HUES6 (cell line): ENCODE data around the gene C4orf36.

Experiments
- H3K27ac ChIP-seq: 2 replicates; pipeline ENCODE4 v1.7.0; 2013; ENCODE audit warnings: low read depth, mild to moderate bottlenecking, low read length, inconsistent platforms
- H3K27me3 ChIP-seq: 2 replicates; pipeline ENCODE4 v1.6.1; 2013; ENCODE audit warnings: low read length; ENCODE audit not compliant: control insufficient read depth, insufficient read depth
- H3K36me3 ChIP-seq: 2 replicates; pipeline ENCODE4 v1.6.1; 2013; ENCODE audit warnings: low read length; ENCODE audit not compliant: control insufficient read depth, insufficient read depth
- H3K4me1 ChIP-seq: 2 replicates; pipeline ENCODE4 v1.6.1; 2013; ENCODE audit warnings: low read length; ENCODE audit not compliant: control insufficient read depth, insufficient read depth
- H3K4me3 ChIP-seq: 2 replicates; pipeline ENCODE4 v1.5.1; 2013; ENCODE audit warnings: low read depth, low read length
- H3K9ac ChIP-seq: one replicate; pipeline ENCODE4 v1.6.1; 2013; ENCODE audit warnings: mild to moderate bottlenecking, low read length
- H3K9me3 ChIP-seq: 2 replicates; pipeline ENCODE4 v1.6.1; 2013; ENCODE audit warnings: low read depth, low read length; ENCODE audit not compliant: control insufficient read depth, insufficient read depth

Gene C4orf36

DNA sequence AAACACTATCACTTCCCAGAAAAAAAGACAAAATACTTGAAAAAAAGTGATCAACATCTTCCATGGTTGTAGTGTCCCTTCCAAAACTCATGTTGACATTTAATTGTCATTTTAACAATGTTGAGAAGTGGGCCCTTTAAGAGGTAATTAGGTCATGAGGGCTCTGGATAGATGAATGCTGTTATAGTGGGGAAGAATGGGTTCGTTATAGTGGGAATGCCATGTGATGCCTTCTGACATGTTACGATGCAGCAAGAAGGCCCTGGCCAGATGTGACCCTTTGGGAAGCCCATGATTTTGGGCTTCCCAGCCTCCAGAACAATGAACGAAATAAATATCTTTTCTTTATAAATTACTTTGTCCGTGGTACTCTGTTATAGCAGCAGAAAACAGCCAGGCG is 39.0 kb downstream of the C4orf36 start:
- no peak overlapping the region for H3K27ac ChIP-seq
- peaks cover 26% of the 10 kb centered on the region for H3K27me3 ChIP-seq
- H3K36me3 ChIP-seq = no peaks in the 10 kb centered on the region
- H3K4me3 ChIP-seq = no peak overlapping the region
- no peaks in the 10 kb centered on the region for H3K9me3 ChIP-seq
- no peak overlapping the region for H3K9ac ChIP-seq
- peaks cover 9% of the 10 kb centered on the region for H3K4me1 ChIP-seq

DNA sequence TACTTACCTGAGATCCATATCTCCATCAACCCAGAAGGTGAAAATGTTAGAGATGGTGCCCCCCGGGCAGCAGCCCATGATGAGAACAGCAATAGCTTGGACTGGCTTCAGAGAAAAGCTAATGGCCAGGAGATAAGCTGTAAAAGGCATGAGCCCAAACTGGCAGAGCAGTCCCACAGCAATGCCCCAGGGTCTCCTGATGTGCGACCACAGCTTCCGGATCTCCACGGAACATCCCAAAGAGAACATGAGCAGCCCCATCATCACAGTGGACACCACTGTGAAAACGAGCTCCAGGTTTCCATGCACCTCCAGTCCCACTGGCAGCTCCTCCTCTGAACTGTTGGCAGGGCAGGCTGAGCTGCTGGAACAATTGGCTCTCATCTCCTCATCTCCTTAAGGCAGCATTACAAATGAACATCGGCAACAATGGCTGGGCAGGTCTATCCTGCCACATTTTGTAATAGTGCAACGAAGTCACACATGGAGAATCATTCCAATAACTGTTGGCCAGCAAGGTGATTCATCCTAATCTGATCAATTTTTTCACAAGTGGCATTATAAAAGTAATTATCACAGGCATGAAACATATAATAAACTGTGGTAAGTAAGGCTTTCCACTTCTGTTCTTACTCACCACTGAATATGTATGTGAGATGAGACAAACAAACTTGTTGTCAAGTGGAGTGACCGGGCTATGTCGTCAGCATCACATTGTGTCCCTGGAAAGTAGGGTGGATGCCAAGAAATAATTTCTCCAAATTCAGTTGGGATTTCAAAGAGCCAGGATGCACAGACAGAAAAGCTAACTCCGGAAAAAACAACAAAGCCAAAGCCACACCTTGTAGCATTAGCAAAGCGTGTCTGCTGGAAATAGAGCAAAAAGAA is 43.2 kb downstream of the C4orf36 start, which contains the start of gene SLC10A6:
SLC10A6 (minus strand) TSS at position 653 of the 888 bp plus-strand sequence; CDS start at position 384, 269 bp downstream.
- Histone ChIP-seq H3K4me3 (no peak within 1 kb of the TSS), H3K9me3 (no peaks in the 10 kb centered on the region), H3K27me3 (no peaks in the 10 kb centered on the region), H3K9ac (no peak within 1 kb of the TSS), H3K27ac (no peak within 1 kb of the TSS), H3K4me1 (peaks cover 4% of the 10 kb centered on the region; the same call in 1 of the 2 replicates), H3K36me3 (no peaks in the 10 kb centered on the region)

- H3K4me3 ChIP-seq = no peak overlapping the region
- H3K27me3 ChIP-seq = no peaks in the 10 kb centered on the region
- no peaks in the 10 kb centered on the region for H3K9me3 ChIP-seq
- H3K36me3 ChIP-seq = no peaks in the 10 kb centered on the region
- H3K9ac ChIP-seq = no peak overlapping the region
- no peak overlapping the region for H3K27ac ChIP-seq
- H3K4me1 ChIP-seq = peaks cover 4% of the 10 kb centered on the region; the same call in 1 of the 2 replicates
These were observed 44.1 kb downstream of the C4orf36 start for GRCh38 chr4:86848136-86848535.

GRCh38 chr4:86847571-86847970 is 44.7 kb downstream of the C4orf36 start:
- Histone ChIP-seq H3K4me3 (no peak overlapping the region), H3K27me3 (no peaks in the 10 kb centered on the region), H3K9ac (no peak overlapping the region), H3K27ac (no peak overlapping the region), H3K9me3 (no peaks in the 10 kb centered on the region), H3K4me1 (peaks cover 4% of the 10 kb centered on the region; the same call in 1 of the 2 replicates), H3K36me3 (no peaks in the 10 kb centered on the region)

DNA sequence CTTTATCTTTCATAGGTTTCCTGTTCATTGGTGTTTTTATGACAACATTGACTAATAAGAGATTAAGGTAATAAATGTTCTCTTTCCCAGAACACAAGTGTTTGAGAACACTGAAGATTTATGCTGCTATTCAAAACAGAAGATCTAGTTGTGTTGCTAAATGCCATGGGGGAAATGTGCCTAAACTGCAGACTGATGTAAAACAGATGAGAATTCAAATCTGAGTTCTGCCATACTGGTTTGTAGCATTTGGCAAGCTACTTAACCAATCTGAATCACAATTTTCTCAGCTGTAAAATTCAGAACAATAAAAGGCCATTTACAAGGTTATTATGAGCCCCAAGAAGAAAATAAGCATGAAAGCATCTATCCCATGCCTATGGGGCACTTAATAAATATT is 45.3 kb downstream of the C4orf36 start:
- no peaks in the 10 kb centered on the region for H3K27me3 ChIP-seq
- no peak overlapping the region for H3K9ac ChIP-seq
- no peak overlapping the region for H3K27ac ChIP-seq
- H3K9me3 ChIP-seq = no peaks in the 10 kb centered on the region
- H3K4me3 ChIP-seq = no peak overlapping the region
- no peaks in the 10 kb centered on the region for H3K36me3 ChIP-seq
- H3K4me1 ChIP-seq = peaks cover 4% of the 10 kb centered on the region; the same call in 1 of the 2 replicates

GRCh38 chr4:86845593-86845992 is 46.6 kb downstream of the C4orf36 start:
- Histone ChIP-seq H3K36me3 (no peaks in the 10 kb centered on the region), H3K9me3 (no peaks in the 10 kb centered on the region), H3K4me1 (peaks cover 4% of the 10 kb centered on the region; the same call in 1 of the 2 replicates), H3K27me3 (no peaks in the 10 kb centered on the region), H3K9ac (no peak overlapping the region), H3K4me3 (no peak overlapping the region), H3K27ac (no peak overlapping the region)

DNA sequence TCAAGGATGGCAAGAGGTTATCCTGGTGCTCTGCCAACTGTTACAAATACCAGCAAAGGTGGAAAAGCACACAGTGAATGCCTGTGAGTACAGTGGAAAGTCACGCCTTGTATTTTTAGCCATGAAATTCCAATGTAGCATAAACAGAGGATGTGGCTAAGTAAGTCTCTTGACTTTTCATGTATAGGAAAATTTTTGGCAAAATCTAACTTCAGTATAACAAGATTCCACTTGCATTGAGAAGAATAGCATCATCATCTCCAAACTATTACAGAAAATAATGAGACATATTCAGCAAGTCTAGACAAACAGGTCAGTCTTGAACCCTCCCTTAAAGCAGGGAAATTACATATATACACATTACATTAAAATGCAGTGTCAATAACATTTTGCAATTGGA is 50.9 kb downstream of the C4orf36 start:
- Histone ChIP-seq H3K4me3 (no peak overlapping the region), H3K27ac (no peak overlapping the region), H3K27me3 (no peaks in the 10 kb centered on the region), H3K9ac (no peak overlapping the region), H3K4me1 (no peaks in the 10 kb centered on the region), H3K9me3 (no peaks in the 10 kb centered on the region), H3K36me3 (no peaks in the 10 kb centered on the region)

DNA sequence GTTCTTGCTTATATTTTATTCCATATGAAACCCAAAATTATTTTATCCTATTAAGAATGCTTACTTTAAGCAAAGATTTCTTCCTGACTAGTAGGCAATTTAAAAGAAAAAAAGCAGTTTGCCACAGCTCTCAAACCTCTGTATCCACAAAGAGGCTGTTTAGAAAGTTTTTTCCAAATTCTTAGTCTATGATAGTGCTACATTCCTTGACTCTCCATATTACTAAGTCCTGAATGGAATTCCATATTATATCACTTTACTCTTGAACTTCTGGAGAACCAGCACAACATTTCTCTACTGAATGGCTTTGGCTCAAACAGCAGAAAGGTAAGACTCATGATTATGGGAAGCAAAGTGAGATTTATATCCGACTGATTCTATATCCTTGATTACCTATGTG is 51.4 kb downstream of the C4orf36 start:
- no peak overlapping the region for H3K27ac ChIP-seq
- no peak overlapping the region for H3K9ac ChIP-seq
- H3K4me3 ChIP-seq = no peak overlapping the region
- H3K4me1 ChIP-seq = no peaks in the 10 kb centered on the region
- no peaks in the 10 kb centered on the region for H3K27me3 ChIP-seq
- no peaks in the 10 kb centered on the region for H3K36me3 ChIP-seq
- H3K9me3 ChIP-seq = no peaks in the 10 kb centered on the region

- Histone ChIP-seq H3K4me1 (no peaks in the 10 kb centered on the region), H3K9ac (no peak overlapping the region), H3K4me3 (no peak overlapping the region), H3K36me3 (no peaks in the 10 kb centered on the region), H3K9me3 (no peaks in the 10 kb centered on the region), H3K27ac (no peak overlapping the region), H3K27me3 (no peaks in the 10 kb centered on the region)
These were observed 54.3 kb downstream of the C4orf36 start for GRCh38 chr4:86837691-86838503.

DNA sequence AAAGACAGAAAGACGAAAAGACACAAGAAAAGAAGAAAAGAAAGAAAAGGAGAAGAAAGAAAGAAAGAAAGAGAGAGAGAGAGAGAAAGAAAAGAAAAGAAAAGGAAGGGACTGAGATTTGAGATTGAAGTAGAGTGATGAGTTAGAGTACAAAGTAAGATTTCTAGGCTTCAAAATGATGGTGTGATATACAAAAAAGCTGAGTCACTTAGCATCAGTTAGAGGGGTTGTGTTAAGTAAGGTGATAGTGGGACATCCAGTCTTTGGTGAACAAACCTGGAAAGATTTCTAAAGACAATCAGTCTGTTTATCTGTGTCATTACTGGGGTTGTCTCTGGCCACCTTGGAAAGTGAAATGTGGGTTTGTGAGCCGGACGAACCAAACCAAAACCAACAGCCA is 56.5 kb downstream of the C4orf36 start:
- H3K27me3 ChIP-seq = no peaks in the 10 kb centered on the region
- no peaks in the 10 kb centered on the region for H3K9me3 ChIP-seq
- H3K27ac ChIP-seq = no peak overlapping the region

GRCh38 chr4:86834901-86835300 is 57.3 kb downstream of the C4orf36 start:
- no peaks in the 10 kb centered on the region for H3K9me3 ChIP-seq
- H3K36me3 ChIP-seq = no peaks in the 10 kb centered on the region
- H3K27me3 ChIP-seq = no peaks in the 10 kb centered on the region
- H3K27ac ChIP-seq = no peak overlapping the region
- no peaks in the 10 kb centered on the region for H3K4me1 ChIP-seq
- H3K9ac ChIP-seq = no peak overlapping the region
- no peak overlapping the region for H3K4me3 ChIP-seq

More for the DNA sequence above, 56.5 kb downstream of the C4orf36 start:
- Histone ChIP-seq H3K9ac (no peak overlapping the region), H3K4me3 (no peak overlapping the region), H3K4me1 (no peaks in the 10 kb centered on the region), H3K36me3 (no peaks in the 10 kb centered on the region)
